Liver (tissue), 9 donors: Measurements from ENCODE around the gene FARP1. TPM values are rescaled to one million over a fixed set of nuclear protein-coding genes. Genes with fewer than 3 reads are reported as not detected.
A peak's percentile ranks its signal among the peaks of the same experiment; 100 is the strongest.

Source experiments
- DNase-seq: peaks from one replicate; pipeline ENCODE4 v3.0.0-alpha.2; 2017; ENCODE audit warnings: low spot score
- H3K27ac ChIP-seq, 2 donors: one replicate each; pipeline ENCODE4 v1.7.0; 2013; ENCODE audit warnings: inconsistent platforms in 2 of 2, low read length in 2 of 2, control low read depth in 1 of 2, low read depth in 1 of 2, mild to moderate bottlenecking in 1 of 2
- H3K27me3 ChIP-seq, 4 donors: one replicate each; pipeline versions ENCODE4 v1.6.1 to v1.7.0; 2013; ENCODE audit warnings: low read length in 3 of 4, inconsistent platforms in 1 of 4, mild to moderate bottlenecking in 1 of 4, moderate library complexity in 1 of 4; ENCODE audit not compliant: control insufficient read depth in 4 of 4, insufficient read depth in 4 of 4
- H3K36me3 ChIP-seq, 4 donors: one replicate each; pipeline versions ENCODE4 v1.6.1 to v1.7.0; 2013; ENCODE audit warnings: low read length in 3 of 4, mild to moderate bottlenecking in 3 of 4, low read depth in 1 of 4, moderate library complexity in 1 of 4; ENCODE audit not compliant: control insufficient read depth in 4 of 4, insufficient read depth in 3 of 4
- H3K4me1 ChIP-seq, 4 donors: one replicate each; pipeline versions ENCODE4 v1.6.1 to v1.7.0; 2013; ENCODE audit warnings: low read length in 3 of 4, mild to moderate bottlenecking in 3 of 4, moderate library complexity in 1 of 4; ENCODE audit not compliant: control insufficient read depth in 4 of 4, insufficient read depth in 4 of 4
- H3K4me3 ChIP-seq, 3 donors: one replicate each; pipeline versions ENCODE4 v1.6.1 to v1.7.0; 2013; ENCODE audit warnings: low read length in 3 of 3, control low read depth in 1 of 3, low read depth in 1 of 3, mild to moderate bottlenecking in 1 of 3
- H3K9ac ChIP-seq, 2 donors: one replicate each; pipeline ENCODE4 v1.7.0; 2013; ENCODE audit warnings: low read length in 2 of 2, mild to moderate bottlenecking in 2 of 2, moderate library complexity in 2 of 2, control low read depth in 1 of 2, low read depth in 1 of 2
- H3K9me3 ChIP-seq, 4 donors: one replicate each; pipeline versions ENCODE4 v1.6.1 to v1.7.0; 2013; ENCODE audit warnings: low read length in 3 of 4; ENCODE audit not compliant: control insufficient read depth in 4 of 4
- ATF3 ChIP-seq: IDR thresholded peaks from 2 replicates; pipeline ENCODE4 v1.6.1; 2016; ENCODE audit warnings: antibody characterized with exemption
- CTCF ChIP-seq: fragments of 150-350 bp; IDR thresholded peaks from 2 replicates; pipeline ENCODE4 v1.5.1; 2017; ENCODE audit warnings: improper control_type of control experiment, low read depth, low read length; ENCODE audit not compliant: missing input control
- EGR1 ChIP-seq, 2 donors: IDR thresholded peaks; 2 replicates each; pipeline ENCODE4 v1.6.1; 2016 to 2018; ENCODE audit warnings: antibody characterized with exemption in 2 of 2, low read depth in 2 of 2
- FOXA1 ChIP-seq: IDR thresholded peaks from 2 replicates; pipeline ENCODE4 v1.6.1; 2016; ENCODE audit warnings: antibody characterized with exemption
- GABPA ChIP-seq, 2 donors: IDR thresholded peaks in 1 of 2; conservative IDR thresholded peaks in 1 of 2; 2 replicates each; pipeline ENCODE4 v1.6.1; 2016; ENCODE audit warnings: antibody characterized with exemption in 2 of 2, mild to moderate bottlenecking in 1 of 2, moderate library complexity in 1 of 2
- HNF4A ChIP-seq, 2 donors: conservative IDR thresholded peaks; 2 replicates each; pipeline ENCODE4 v1.6.1; 2016; ENCODE audit warnings: antibody characterized with exemption in 2 of 2, mild to moderate bottlenecking in 2 of 2
- HNF4G ChIP-seq: IDR thresholded peaks from 2 replicates; pipeline ENCODE4 v1.6.1; 2016; ENCODE audit warnings: antibody characterized with exemption
- JUND ChIP-seq, 2 donors: IDR thresholded peaks; 2 replicates each; pipeline ENCODE4 v1.6.1; 2016; ENCODE audit warnings: antibody characterized with exemption in 2 of 2
- MAX ChIP-seq: IDR thresholded peaks from 2 replicates; pipeline ENCODE4 v1.6.1; 2016; ENCODE audit warnings: antibody characterized with exemption
- NR2F2 ChIP-seq: IDR thresholded peaks from 2 replicates; pipeline ENCODE4 v1.6.1; 2016; ENCODE audit warnings: antibody characterized with exemption
- RAD21 ChIP-seq, 2 donors: IDR thresholded peaks; 2 replicates each; pipeline ENCODE4 v1.6.1; 2016; ENCODE audit warnings: antibody characterized with exemption in 2 of 2, mild to moderate bottlenecking in 2 of 2
- REST ChIP-seq: IDR thresholded peaks from 2 replicates; pipeline ENCODE4 v1.6.1; 2016; ENCODE audit warnings: antibody characterized with exemption, mild to moderate bottlenecking
- RXRA ChIP-seq, 2 donors: IDR thresholded peaks; 2 replicates each; pipeline ENCODE4 v1.6.1; 2017 to 2018; ENCODE audit warnings: antibody characterized with exemption in 2 of 2, mild to moderate bottlenecking in 1 of 2
- SP1 ChIP-seq: IDR thresholded peaks from 2 replicates; pipeline ENCODE4 v1.6.1; 2018; ENCODE audit warnings: antibody characterized with exemption, mild to moderate bottlenecking
- TAF1 ChIP-seq: conservative IDR thresholded peaks from 2 replicates; pipeline ENCODE4 v1.6.1; 2016; ENCODE audit warnings: antibody characterized with exemption, mild to moderate bottlenecking
- YY1 ChIP-seq: IDR thresholded peaks from 2 replicates; pipeline ENCODE4 v1.6.1; 2016; ENCODE audit warnings: antibody characterized with exemption, mild to moderate bottlenecking
- ZBTB33 ChIP-seq: IDR thresholded peaks from 2 replicates; pipeline ENCODE4 v1.6.1; 2016; ENCODE audit warnings: antibody characterized with exemption
- WGBS: extraction: QIAGEN DNeasy Blood & Tissue Kit; methylation state at CpG from one replicate; pipeline ENCODE4 v1.1.7; 2013; 5-methylcytosine and 5-hydroxymethylcytosine counted together
- polyA plus RNA-seq, 2 donors: library from polyadenylated mRNA; stranded (reverse) in 1 of 2; unstranded in 1 of 2; fragments of 200-250 nt in 1 of 2; fragments of >200 nt in 1 of 2; fragmentation: Nextera tagmentation in 1 of 2; extraction: Ambion mirVana in 1 of 2; gene quantifications; one replicate each; pipeline versions ENCODE4 v1.2.1 to v1.2.3, GENCODE V29; 2013 to 2015
- total RNA-seq, 2 donors: library from RNA; depleted of rRNA; stranded (reverse); fragments of >200 nt; gene quantifications; one replicate each; pipeline ENCODE4 v1.2.3, GENCODE V29; 2014
- donor health status: healthy.
- donor health status: healthy.
- donor health status: healthy.
- donor health status: healthy.
- donor health status: healthy.

FARP1 gene
- total and polyA plus RNA-seq, 4 donors: 28.4 to 62.6 (median 39.8) TPM

- peak; percentile 74 for TF ChIP-seq MAX
- no peak for TF ChIP-seq TAF1
- TF ChIP-seq NR2F2: peak; percentile 95
Measured at GRCh38 chr13:98201984-98202383, 59.1 kb downstream of the FARP1 start (continued).

GRCh38 chr13:98203646-98204326 is 60.9 kb downstream of the FARP1 start:
- TF ChIP-seq RAD21 (IDR thresholded peaks at IDR 0.05): peak; percentile 5 to 10
- TF ChIP-seq RXRA (IDR thresholded peaks at IDR 0.05): peak; percentile 84 to 92
- peak; percentile 16 for TF ChIP-seq SP1
- no peak for TF ChIP-seq GABPA (IDR thresholded peaks at IDR 0.05 in 1 of 2, conservative IDR thresholded peaks at IDR 0.05 in 1 of 2)
- no peak for TF ChIP-seq ATF3
- TF ChIP-seq JUND (IDR thresholded peaks at IDR 0.05): no peak
- peak in 1 of 2 donors; percentile 33 for TF ChIP-seq HNF4A (conservative IDR thresholded peaks at IDR 0.05)
- no peak for DNase-seq
- Histone ChIP-seq H3K27ac (peak overlapping the region in 1 of 2 donors; percentile 41), H3K9me3 (peaks cover 0 to 3% (median 0%) of the 10 kb centered on the region in 4 donors), H3K4me3 (no peak overlapping the region), H3K4me1 (peaks cover 9 to 43% (median 28%) of the 10 kb centered on the region in 4 donors), H3K36me3 (no peaks in the 10 kb centered on the region), H3K9ac (no peak overlapping the region), H3K27me3 (no peaks in the 10 kb centered on the region)
- 51% methylated on average over 8 of the region's 8 CpGs for WGBS

- 93% methylated on average over 2 of the region's 2 CpGs for WGBS
- no peak overlapping the region for H3K9ac ChIP-seq
- no peaks in the 10 kb centered on the region for H3K36me3 ChIP-seq
- H3K27me3 ChIP-seq: no peaks in the 10 kb centered on the region
- no peak overlapping the region for H3K27ac ChIP-seq
- no peak overlapping the region for H3K4me3 ChIP-seq
- peaks cover 7 to 36% (median 26%) of the 10 kb centered on the region in 4 donors for H3K4me1 ChIP-seq
- TF ChIP-seq ATF3 (no peak), FOXA1 (no peak), YY1 (no peak), TAF1 (no peak), MAX (no peak), GABPA (IDR thresholded peaks at IDR 0.05 in 1 of 2, conservative IDR thresholded peaks at IDR 0.05 in 1 of 2) (no peak), HNF4G (no peak), EGR1 (IDR thresholded peaks at IDR 0.05; ENCODE audit: low read depth in 2 of 2) (no peak), CTCF (no peak), JUND (IDR thresholded peaks at IDR 0.05) (no peak), RXRA (IDR thresholded peaks at IDR 0.05) (no peak), REST (no peak), ZBTB33 (no peak), NR2F2 (no peak), RAD21 (IDR thresholded peaks at IDR 0.05) (no peak), HNF4A (conservative IDR thresholded peaks at IDR 0.05) (no peak), SP1 (no peak)
- no peak for DNase-seq
- peaks cover 0 to 3% (median 0%) of the 10 kb centered on the region in 4 donors for H3K9me3 ChIP-seq
Measured at GRCh38 chr13:98204546-98204945, 61.7 kb downstream of the FARP1 start.
